GM18867 (cell line): ENCODE measurements around the gene USP25.
A peak's percentile ranks its signal among the peaks of the same experiment; 100 is the strongest.

ENCODE experiments used
- ATAC-seq: cut with Tn5 transposase; IDR thresholded peaks from one replicate; pipeline ENCODE4 v1.9.1; 2021; ENCODE audit warnings: mild to moderate bottlenecking, moderate library complexity; ENCODE audit not compliant: unreplicated experiment

The USP25 gene

DNA sequence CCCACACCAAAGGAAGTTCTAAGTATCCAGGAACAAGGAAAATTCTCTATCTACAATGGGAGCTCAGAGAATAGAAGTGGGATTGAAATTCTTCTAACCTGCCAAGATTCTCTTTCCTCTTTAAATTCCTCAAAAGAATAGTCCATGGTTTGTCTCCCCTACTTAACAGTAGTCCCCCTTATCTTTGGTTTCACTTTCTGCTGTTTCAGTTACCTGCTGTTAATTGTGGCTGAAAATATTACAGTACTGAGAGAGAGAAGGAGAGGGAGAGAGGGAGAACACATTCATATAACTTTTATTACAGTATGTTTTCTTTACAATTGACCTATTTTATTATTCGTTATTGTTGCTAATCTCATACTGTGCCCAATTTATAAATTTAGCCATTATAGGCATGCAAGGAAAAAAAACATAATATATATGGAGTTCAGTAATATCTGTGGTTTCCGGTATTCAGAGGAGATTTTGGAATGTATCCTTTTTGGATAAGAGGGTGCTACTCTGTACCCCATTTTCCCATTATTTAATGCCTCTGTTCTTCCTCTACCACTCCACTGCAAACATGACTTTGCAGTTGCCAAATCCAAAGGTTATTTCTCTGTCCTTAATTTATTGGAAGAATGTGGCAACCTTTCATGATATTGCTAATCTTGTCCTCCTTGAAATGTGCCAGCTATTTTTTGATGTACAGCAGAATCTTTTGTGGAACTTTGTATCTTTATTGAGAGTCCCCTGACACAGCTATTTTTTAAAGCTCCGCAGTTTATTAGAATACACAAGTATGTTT lies 68.0 kb downstream of the USP25 start:
- ATAC-seq = peak; percentile 68

DNA sequence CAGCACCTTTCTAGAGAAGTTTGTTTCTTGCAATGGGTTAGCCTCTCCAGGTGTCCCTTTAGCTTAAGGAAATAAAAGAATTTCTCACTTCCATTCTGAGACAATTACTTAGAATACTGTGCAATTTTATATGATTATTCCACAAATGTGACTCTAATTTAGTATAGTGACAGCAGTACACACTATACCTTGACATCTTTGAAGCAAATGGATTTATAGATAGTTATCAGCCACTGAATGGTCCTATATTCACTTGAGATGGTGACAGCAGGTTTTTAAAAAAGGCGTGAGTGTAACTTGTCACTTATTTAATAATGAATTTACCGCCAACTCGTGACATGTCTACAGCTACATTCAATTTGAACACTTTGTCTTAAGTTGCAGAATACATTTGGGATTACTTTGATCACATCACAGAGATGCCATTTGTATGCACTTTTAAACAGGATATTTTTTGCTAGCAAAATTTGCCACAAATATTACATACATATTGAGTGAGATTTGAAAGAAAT lies 71.6 kb downstream of the USP25 start:
- ATAC-seq = no peak

DNA sequence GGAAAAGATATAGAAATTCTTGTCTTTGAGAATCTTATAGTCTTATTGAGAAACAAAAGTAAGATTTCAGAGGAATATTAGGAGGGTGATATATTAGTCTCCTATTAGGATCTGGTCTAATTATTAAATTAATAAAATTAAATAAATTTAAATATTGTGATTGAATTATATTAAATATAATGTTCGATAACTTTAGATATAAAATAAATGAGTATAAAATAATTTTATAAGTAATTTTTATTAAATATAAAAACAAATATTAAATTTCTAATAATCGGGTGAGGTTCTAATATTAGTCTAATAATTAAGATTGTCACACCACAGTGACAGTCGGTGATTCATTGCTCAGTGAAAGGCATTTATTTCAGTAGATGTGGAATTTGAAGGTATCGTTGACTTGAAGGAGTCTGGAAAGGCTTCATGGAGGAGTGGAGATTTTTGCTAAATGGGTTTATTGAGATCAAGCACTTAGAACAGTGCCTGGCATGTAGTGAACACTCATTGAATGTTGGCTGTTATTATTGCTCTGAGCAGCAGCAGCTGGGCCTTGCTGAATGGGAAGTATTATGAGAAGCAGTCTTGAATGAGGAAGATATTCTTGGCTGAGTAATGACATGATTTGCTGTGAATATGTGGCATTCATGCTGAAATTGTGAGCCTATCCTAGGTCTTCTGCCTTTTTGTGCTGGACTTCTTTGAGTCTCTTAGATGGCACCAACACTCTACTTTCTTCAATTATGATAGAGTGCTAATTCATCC lies 74.6 kb downstream of the USP25 start:
- no peak for ATAC-seq

DNA sequence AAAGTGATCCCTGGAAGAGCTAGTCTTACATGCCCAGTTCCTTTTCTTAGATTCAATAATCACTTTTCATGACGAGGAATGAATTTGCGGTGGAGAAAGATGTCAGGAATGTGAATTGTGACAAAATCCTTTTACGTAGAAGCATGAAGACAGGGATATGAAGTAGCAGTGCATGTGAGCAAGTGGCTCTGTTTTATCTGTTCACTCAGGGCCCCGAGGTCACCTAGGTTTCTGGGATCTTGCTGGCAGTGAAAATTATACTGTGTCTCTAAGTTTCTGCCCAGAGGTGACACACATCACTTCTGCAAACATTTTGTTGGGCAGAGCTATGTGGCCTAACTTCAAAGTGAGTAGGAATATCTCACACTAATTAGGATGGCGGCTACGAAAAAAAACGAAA lies 79.3 kb downstream of the USP25 start:
- no peak for ATAC-seq

DNA sequence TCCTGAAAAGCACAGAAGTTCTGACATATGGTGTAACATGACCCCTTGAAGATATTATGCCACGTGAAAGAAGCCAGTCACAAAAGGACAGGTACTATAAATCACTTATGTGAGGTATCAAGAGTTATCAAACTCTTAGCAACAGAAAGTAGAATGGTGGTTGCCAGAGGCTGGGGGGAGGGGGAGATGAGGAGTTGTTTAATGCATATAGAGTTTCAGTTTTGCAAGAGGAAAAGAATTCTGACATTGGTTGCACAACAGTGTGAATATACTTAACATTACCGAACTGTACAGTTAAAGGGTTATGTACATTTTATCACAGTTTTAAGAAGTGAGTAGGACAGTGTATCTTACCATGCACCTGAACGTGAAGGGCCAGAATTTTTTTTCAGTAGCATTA lies 80.0 kb downstream of the USP25 start:
- ATAC-seq = no peak

DNA sequence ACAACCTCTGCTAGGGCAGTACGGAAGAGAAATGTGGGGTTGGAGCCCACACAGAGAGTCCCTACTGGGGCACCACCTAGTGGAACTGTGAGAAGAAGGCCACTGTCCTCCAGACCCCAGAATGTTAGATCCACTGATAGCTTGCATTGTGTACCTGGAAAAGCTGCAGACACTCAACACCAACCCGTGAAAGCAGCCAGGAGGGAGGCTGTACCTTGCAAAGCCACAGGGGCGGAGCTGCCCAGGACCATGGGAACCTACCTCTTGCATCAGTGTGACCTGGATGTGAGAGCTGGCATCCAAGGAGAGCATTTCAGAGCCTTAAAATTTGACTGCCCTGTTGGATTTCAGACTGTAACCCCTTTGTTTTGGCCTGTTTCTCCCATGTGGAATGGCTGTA lies 85.5 kb downstream of the USP25 start:
- no peak for ATAC-seq

DNA sequence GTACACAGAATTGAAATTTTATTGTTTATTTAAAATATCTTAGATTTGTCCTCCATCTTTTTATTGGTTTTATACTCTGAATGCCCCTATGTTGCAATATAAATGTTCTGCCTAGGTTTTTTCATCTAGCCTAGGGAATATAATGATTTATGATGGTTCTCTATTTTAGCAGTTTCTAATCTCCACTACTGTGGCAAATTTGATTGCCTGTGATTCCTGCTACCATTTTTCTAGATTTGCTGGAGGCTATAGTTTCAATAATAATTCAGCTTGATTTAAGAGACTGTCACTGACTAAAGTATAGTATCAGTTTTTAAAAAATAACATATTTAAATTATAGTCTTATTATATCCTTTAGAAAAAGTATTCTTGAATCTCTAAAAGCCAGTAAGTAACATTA lies 90.5 kb downstream of the USP25 start:
- ATAC-seq = no peak

DNA sequence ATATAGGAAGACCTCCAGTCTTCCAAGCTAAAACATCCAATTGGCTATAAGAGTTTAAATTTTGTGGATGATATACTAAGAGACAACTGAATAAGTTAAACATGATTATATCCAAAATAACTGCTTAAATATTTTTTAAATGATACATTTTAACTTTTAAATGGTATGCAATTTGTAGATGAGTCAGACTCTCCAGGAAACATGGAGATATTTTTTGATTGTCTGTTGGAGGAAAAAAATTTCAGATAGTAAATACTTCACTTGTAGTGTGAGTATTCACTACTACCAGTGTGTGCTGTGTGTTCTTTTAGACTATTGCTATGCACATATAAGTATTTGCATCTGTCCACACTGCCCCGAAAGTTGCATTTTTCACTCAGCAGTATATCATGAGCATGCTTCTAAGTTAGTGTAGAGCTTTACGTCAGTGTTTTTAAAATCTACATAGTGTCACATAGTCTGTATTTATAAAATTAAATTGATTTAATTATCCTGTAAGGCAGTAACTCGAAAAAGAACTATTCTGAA lies 91.1 kb downstream of the USP25 start:
- ATAC-seq = no peak

DNA sequence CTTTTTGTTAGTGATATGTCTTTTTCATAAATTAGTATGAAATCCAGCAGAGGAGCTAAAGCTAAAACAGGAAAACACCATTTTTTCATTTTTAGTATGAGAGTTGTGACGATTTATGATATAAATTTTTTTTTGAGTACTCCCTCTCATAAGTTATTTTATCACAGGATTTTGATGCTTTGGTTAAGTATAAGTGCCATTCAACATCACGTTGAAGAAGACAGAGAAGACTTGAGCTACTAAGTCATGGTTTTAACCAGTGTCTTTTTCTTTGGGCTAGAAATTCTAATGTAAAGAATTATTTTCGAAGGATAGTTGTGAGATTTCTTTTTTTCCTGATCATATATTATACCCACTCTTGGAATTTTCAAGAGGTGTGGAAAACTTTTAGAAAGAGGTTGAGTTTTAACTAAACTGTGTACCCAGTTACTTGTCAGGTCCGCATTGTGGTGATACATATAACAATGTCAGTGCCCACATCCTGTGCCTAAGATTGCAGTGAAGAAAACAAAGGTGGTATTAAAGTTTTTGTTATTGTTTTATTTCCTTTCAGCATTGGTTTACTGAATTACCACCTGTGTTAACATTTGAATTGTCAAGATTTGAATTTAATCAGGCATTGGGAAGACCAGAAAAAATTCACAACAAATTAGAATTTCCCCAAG lies 93.8 kb downstream of the USP25 start:
- no peak for ATAC-seq

DNA sequence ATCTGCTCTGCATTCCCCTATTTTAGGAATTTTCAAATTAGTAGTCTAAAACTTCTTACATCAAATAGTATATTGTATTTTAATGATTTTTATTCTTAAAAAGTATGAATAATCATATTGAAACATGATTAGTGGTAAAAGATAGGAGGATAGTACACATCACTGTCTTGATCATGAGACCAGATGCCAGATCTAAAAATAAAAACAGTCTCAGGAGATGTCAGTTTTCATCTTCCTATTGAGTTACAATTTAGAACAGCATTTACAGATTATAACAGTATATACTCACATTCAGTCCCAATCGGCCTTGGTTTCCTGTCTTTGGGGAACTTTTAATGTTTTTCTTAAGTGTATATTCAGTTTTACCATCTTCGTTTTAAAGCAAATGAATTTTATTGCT lies 95.9 kb downstream of the USP25 start:
- no peak for ATAC-seq

DNA sequence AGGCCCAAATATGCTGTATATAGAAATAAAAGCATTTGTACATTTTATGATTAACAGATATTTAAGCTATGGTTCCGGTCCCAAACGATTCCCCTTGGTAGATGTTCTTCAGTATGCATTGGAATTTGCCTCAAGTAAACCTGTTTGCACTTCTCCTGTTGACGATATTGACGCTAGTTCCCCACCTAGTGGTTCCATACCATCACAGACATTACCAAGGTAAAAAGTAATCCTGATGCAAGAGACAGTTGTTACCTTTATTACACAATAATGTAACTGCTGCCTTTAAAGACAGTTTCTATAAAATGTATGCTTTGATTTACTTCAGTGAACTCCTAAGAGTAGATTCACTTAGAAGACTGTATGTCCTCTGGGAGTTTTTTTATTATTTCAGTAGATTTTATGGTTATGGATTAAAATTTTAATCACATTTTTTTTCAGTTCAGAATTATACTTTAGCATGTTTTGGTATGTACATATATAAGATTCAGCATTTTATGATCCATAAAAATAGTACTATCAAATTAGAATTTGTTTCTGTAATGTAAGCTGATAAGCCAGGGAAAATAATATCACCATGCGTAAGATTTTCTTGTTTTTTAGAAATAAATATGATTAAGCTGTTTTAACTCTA lies 96.5 kb downstream of the USP25 start:
- peak; percentile 76 for ATAC-seq

DNA sequence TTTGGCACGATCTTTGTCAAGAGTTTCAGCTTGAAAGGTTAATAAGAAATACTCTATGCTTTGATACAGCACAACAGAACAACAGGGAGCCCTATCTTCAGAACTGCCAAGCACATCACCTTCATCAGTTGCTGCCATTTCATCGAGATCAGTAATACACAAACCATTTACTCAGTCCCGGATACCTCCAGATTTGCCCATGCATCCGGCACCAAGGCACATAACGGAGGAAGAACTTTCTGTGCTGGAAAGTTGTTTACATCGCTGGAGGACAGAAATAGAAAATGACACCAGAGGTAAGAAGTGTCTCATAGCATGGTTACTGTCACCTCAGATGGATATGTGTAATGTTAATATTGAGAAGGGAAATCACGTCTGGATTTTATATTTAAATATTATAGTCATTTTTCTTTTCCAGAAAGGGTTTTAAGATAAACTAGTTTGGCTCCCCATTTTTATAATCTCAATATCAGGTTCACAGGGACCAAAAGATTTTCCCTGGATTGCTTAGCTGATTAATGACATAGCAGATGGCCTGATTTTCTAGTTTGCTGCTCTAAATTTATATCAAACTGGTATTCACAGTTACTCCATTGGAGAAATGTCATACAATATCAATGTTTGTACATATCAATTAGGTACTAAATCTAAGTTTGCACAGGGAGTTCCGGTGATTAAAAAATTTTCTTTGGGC lies 97.3 kb downstream of the USP25 start:
- ATAC-seq = no peak

DNA sequence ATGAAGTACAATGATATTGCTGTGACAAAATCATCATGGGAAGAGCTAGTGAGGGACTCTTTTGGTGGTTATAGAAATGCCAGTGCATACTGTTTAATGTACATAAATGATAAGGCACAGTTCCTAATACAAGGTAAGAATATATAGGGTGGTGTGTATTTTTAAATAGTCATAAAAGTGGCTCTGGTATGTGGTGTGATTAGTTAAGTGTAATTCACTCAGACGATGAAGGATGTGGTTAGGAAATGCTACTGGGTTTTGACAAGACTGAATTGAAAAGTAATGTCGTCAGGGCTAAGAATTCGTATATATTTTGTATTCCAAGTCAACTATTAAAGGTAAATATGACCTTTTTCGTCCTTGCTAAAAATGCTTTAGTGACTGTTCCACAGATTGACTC lies 101.7 kb downstream of the USP25 start:
- ATAC-seq = no peak

DNA sequence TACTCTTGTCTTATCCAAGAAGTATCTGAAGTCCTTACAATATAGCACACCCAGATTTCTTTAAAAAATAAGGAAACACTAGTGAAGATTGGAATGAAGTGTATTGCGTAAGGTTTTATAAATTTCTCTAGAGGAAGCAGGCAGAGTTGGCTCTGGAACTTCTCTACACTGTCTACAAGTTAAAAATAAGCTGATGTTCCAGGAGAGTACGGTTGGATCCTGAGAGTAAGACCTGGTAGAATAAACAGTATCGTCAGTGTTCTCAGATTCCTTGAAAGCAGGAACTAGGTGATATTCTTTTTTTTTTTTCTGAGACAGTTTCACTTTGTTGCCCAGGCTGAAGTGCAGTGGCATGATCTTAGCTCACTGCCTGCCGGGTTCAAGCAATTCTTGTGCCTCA lies 107.9 kb downstream of the USP25 start:
- ATAC-seq = no peak

DNA sequence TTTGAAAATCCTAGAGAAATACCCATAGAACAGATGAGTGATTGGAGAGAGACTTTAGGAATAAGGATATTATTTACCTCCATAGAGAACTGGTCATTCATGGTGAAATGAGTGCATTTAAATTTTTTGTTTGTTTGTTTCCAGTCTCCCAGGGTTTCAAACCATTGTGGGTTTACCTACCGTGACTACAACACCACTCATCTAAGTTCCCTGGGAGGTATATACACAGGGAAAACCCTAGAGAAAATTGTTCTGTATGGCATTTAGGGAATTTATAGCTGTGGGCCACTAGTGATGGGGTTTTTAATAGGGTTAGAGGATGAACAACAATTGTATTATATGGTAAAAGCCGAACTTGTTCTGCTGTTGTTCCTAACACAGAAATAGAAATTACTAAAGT lies 109.2 kb downstream of the USP25 start:
- no peak for ATAC-seq

DNA sequence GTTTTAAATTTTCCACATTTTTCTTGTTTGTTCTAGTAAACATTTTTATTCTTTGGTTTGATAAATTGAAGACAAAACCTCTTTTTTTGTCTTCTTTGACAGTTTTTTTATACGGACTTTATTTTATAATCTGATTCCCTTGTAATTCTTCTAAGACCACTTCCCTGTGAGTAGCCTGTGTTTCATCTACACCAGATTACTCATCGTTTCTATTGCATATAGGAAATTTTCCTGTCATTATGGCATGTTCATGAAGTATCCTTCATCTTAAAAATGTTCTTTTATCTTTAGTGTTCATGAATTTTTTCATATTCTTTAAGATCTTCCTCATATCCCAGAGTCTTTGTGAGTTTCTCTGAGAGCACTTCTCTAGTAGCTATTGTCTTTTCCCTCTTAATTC lies 109.8 kb downstream of the USP25 start:
- no peak for ATAC-seq

DNA sequence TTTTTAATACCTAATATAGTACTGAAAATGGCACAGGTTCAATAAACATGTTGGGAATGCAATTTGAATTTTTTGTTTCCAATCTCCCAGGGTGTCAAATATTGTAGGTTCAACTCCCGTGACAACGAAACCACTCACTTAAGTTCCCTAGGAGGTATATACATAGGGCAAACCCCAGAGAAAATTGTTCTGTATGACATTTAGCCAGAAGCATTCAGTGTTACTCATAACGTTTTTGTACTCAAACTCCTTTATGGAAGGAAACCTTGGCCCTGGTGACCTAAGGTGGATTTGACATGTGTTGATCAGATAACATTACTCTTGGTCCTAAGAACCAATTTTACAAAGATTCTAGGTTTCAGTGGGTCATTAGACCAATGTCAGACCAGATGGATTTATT lies 110.6 kb downstream of the USP25 start:
- no peak for ATAC-seq

DNA sequence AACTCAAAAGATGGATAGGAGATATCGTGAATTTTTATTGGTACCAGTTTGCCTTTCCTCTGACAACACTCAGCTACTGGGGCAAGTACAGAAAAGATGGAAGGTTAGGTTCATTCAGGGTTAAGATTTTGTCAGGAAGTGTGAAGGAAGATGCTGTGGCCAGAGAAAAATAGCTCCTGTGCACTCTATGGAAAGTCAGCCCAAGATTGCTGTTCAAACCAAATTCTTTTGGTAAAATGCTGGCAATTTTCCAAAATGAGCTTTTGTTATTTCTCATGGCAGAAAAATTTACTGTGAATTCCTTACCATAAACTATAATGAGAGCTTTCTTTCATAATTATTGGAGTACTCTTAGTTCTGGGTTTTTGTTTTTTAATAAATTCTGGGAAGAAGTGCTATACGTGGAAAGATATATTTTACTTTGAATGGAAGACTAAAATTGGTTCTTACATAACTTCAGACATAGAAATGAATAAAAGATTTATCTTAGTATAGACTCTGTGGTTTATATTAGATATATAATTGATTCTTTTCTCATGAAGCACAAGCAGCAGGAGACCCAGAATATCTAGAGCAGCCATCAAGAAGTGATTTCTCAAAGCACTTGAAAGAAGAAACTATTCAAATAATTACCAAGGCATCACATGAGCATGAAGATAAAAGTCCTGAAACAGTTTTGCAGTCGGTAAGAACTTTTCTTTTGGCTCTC lies 112.2 kb downstream of the USP25 start:
- ATAC-seq = no peak

DNA sequence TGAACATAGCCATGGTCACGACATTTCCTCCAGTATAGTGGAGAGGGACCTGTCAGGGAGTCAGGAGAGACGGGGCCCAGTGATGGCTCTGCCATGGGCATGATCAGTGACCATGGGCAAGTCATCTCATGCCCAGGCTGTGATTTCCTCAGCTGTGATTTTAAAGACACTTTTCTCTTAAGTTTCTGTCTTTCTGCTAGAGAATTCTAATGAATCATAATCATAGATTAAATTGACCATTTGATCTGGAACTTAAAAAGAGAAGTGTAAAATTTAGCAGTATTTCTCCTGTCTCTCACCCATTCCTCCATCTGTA lies 112.7 kb downstream of the USP25 start:
- ATAC-seq = no peak

DNA sequence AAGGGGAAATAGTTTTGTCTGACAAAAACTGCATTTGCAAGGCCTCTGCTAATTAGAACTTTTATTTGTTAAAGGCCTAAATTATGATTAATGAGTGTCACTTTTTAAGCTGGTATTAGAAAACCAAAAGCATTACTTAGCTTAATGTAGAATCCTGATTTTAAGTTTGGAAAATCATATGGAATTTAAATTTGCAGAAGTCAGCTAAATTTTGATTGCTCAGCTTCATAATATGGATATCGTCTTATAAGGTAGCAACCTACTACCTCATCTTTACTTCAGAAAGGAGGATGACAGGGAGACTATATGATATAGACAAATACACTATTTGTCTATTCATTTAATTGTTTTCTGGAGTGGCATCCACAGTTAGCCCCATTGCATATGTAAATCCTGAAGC lies 114.0 kb downstream of the USP25 start:
- no peak for ATAC-seq
